Kidney epithelial cell (primary cell): Measurements from ENCODE around the gene B3GNT9. TPM values are rescaled to one million over a fixed set of nuclear protein-coding genes. Genes with fewer than 3 reads are reported as not detected.

Experiments
- DNase-seq: peaks from one replicate; pipeline ENCODE4 v3.0.0-alpha.2; 2010; ENCODE audit warnings: low read depth
- H3K27me3 ChIP-seq: 2 replicates; pipeline ENCODE4 v1.6.0; 2011; ENCODE audit warnings: low read length; ENCODE audit not compliant: control insufficient read depth, insufficient read depth
- H3K36me3 ChIP-seq: 2 replicates; pipeline ENCODE4 v1.5.1; 2011; ENCODE audit warnings: low read length; ENCODE audit not compliant: control insufficient read depth, insufficient read depth
- H3K4me3 ChIP-seq: 2 replicates; pipeline ENCODE4 v1.5.1; 2011; ENCODE audit warnings: low read depth, mild to moderate bottlenecking, control low read depth, low read length
- total RNA-seq: library from RNA; depleted of rRNA; stranded (reverse); fragments of >200 nt; gene quantifications from 2 replicates; pipeline ENCODE4 v1.2.3, GENCODE V29; 2015
- TF ChIP-seq, protein P1 (sequence below): IDR thresholded peaks from 2 replicates; pipeline ENCODE4 v1.5.1; 2011; ENCODE audit warnings: mild to moderate bottlenecking, moderate library complexity, low read length, control low read depth, inconsistent platforms; ENCODE audit not compliant: insufficient read depth, poor library complexity, severe bottlenecking

Gene B3GNT9
- total RNA-seq, 1 donor from 2014 or later: 2.4 TPM

DNA sequence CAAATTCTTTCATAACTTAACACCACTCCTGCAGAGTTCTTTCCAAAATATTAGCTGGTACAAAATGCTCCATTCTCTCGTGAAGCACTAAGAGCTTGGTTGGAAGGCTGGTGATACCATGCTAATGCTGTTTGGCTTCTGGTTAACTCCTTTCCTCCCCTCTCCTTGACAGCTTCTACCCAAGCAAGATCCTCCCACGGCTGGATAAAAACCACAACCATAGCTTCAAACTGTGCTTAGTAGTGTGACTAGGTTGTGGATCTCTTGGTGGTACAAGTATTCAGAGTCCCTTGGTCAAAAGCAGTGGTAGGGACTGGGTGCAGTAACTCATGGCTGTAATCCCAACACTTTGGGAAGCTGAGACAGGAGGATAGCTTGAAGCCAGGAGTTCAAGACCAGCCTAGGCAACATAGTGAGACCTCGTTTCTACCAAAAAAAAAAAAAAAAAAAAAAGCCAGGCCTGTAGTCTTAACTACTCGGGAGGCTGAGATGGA, 38.8 kb downstream of the B3GNT9 start:
- DNase-seq: no peak
- H3K36me3 ChIP-seq: no peaks in the 10 kb centered on the region
- TF ChIP-seq, protein P1, sequence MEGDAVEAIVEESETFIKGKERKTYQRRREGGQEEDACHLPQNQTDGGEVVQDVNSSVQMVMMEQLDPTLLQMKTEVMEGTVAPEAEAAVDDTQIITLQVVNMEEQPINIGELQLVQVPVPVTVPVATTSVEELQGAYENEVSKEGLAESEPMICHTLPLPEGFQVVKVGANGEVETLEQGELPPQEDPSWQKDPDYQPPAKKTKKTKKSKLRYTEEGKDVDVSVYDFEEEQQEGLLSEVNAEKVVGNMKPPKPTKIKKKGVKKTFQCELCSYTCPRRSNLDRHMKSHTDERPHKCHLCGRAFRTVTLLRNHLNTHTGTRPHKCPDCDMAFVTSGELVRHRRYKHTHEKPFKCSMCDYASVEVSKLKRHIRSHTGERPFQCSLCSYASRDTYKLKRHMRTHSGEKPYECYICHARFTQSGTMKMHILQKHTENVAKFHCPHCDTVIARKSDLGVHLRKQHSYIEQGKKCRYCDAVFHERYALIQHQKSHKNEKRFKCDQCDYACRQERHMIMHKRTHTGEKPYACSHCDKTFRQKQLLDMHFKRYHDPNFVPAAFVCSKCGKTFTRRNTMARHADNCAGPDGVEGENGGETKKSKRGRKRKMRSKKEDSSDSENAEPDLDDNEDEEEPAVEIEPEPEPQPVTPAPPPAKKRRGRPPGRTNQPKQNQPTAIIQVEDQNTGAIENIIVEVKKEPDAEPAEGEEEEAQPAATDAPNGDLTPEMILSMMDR: no peak
- H3K27me3 ChIP-seq: no peaks in the 10 kb centered on the region
- no peak overlapping the region for H3K4me3 ChIP-seq

DNA sequence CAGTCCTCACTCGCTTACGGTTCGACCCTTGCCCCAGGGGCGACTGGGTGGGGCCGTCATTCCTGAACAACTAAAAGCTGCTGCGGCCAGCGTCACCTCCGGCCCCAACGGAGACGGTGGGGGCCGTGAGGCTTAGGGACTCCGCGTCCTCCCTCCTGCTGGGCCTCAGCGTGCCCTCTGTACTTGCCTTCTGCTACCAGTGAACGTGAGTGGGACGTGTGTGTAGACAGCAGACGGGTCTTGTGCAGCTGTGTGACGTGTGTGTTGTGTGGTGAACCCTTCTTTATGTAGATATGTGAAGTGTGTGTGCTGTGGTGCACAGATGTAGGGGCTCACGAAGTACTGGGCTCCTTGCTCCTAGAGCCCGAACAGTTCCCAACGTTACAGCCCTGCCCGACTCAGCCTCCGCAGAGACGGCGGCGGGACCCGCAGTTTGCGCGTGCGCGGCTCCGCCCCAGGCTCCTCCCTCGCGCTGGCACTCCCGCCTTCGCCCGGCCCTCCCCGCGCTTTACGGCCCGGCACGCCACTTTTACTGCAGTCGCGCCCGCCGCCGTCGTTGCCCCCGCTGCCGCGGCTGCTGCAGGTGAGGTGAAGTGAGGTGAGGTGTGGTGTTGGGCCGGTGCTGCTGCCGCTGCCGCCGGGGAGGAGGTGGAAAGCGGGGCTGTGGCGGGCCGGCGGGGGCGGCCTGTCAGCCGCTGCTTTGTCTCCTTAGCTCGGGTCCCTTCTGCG, 41.2 kb downstream of the B3GNT9 start, which contains the start of gene PHAF1:
Gene PHAF1, plus strand, starts transcription at position 535 of the 729 bp plus-strand sequence. CDS start 235 bp downstream, outside the sequence.
- Histone ChIP-seq H3K4me3 (peak within 1 kb of the TSS; percentile 73), H3K36me3 (no peaks in the 10 kb centered on the region), H3K27me3 (no peaks in the 10 kb centered on the region)
- peak; percentile 53 for DNase-seq
- TF ChIP-seq, protein P1: no peak

DNA sequence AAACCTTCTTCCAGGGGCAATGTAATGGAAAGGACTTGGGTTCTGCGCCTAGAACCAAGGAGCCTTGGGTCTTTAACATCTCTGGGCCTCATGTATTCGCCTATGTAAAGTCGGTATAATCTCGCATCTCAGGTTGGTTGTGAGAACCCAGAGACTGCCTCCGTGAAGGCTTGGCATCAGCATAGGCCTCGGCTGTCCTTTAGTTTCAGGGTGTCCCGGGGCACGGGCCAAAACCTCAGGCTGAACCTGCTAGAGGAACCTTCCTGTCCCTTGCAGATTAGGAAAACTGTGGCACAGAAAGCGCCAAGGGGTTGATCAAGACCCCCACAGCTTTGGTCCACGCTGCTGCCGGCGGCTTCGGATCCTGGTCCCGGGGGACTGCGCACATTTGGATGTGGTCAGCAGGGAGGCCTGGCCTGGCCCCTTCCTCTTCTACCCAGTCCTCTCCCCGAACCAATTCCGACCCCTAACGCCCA, 41.8 kb downstream of the B3GNT9 start:
- Histone ChIP-seq H3K36me3 (no peaks in the 10 kb centered on the region), H3K4me3 (peak overlapping the region; percentile 73), H3K27me3 (no peaks in the 10 kb centered on the region)
- TF ChIP-seq, protein P1: no peak
- no peak for DNase-seq

DNA sequence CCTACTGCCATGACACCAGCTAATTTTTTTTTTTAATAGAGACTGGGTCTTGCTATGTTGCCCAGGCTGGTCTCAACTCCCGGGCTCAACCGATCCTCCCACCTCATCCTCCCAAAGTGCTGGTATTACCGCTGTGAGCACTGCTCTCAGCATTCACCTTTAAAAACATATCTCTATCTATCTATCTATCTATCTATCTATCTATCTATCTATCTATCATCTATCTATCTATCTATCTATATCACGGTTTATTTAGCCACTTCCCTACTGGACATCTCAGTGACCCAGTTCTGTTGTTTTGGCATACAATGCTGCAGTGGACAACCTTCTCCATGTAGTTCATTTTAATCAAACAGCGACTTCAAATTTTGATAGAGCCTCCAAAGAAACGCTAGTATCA, 42.3 kb downstream of the B3GNT9 start:
- H3K36me3 ChIP-seq: no peaks in the 10 kb centered on the region
- H3K4me3 ChIP-seq: no peak overlapping the region
- TF ChIP-seq, protein P1: no peak
- no peaks in the 10 kb centered on the region for H3K27me3 ChIP-seq
- DNase-seq: no peak

DNA sequence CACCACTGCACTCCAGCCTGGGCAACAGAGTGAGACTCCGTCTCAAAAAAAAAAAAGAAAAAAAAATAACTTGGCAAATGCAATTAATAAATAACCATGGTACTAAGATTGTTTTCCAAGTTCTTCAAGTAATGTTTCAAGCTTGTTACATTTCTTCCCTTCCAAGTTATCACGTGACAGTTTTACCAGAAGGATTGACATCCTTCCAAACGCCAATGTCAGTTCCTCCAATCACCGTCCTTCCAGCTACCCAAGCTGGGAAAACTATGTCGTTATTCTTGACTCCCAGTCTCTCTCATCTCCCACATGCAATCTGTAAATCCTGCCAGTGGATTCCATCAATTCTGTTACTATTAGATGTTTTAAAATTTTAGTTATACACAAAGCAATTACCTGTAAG, 44.9 kb downstream of the B3GNT9 start:
- TF ChIP-seq, protein P1: no peak
- no peak for DNase-seq
- Histone ChIP-seq H3K27me3 (no peaks in the 10 kb centered on the region), H3K4me3 (no peak overlapping the region), H3K36me3 (no peaks in the 10 kb centered on the region)
